GM23248 (cell line): ENCODE measurements around the gene RELT. TPM values are rescaled to one million over a fixed set of nuclear protein-coding genes. Genes with fewer than 3 reads are reported as not detected.

ENCODE experiments used
- DNase-seq: peaks from one replicate; pipeline ENCODE4 v3.0.0-alpha.2; 2015
- H2AFZ ChIP-seq: fragments of 200-600 bp; sonication (generic); 2 replicates; pipeline ENCODE4 v1.6.1; 2016; ENCODE audit warnings: antibody characterized with exemption
- H3F3A ChIP-seq: fragments of 200-600 bp; sonication (generic); 2 replicates; pipeline ENCODE4 v1.6.1; 2016; ENCODE audit warnings: mild to moderate bottlenecking, antibody characterized with exemption, mixed run types; ENCODE audit not compliant: insufficient read depth
- H3K27ac ChIP-seq: fragments of 200-600 bp; sonication (generic); 2 replicates; pipeline ENCODE4 v1.5.1; 2016; ENCODE audit warnings: mild to moderate bottlenecking
- H3K27me3 ChIP-seq: fragments of 200-600 bp; sonication (generic); replicated peaks from 2 replicates; pipeline ENCODE4 v1.6.1; 2016; ENCODE audit warnings: mild to moderate bottlenecking; ENCODE audit not compliant: insufficient read depth
- H3K36me3 ChIP-seq: fragments of 200-600 bp; sonication (generic); 2 replicates; pipeline ENCODE4 v1.6.1; 2016; ENCODE audit warnings: low read depth, mild to moderate bottlenecking
- H3K4me1 ChIP-seq: fragments of 200-600 bp; sonication (generic); 2 replicates; pipeline ENCODE4 v1.6.1; 2016; ENCODE audit warnings: mild to moderate bottlenecking; ENCODE audit not compliant: insufficient read depth
- H3K4me2 ChIP-seq: fragments of 200-600 bp; sonication (generic); one replicate; pipeline ENCODE4 v1.6.1; 2016; ENCODE audit warnings: mild to moderate bottlenecking; ENCODE audit not compliant: unreplicated experiment
- H3K4me3 ChIP-seq: fragments of 200-600 bp; sonication (generic); 2 replicates; pipeline ENCODE4 v1.5.1; 2016; ENCODE audit warnings: mild to moderate bottlenecking
- H3K79me2 ChIP-seq: fragments of 200-600 bp; sonication (generic); 2 replicates; pipeline ENCODE4 v1.6.1; 2016; ENCODE audit warnings: mild to moderate bottlenecking; ENCODE audit not compliant: insufficient read depth
- H3K9ac ChIP-seq: fragments of 200-600 bp; sonication (generic); 2 replicates; pipeline ENCODE4 v1.6.1; 2016; ENCODE audit warnings: mild to moderate bottlenecking
- H3K9me2 ChIP-seq: fragments of 200-600 bp; sonication (generic); 2 replicates; pipeline ENCODE4 v1.6.1; 2016; ENCODE audit warnings: mixed run types, mild to moderate bottlenecking, moderate library complexity; ENCODE audit not compliant: insufficient read depth
- H3K9me3 ChIP-seq: fragments of 200-600 bp; sonication (generic); one replicate; pipeline ENCODE4 v1.6.1; 2017; ENCODE audit warnings: low read depth
- H4K20me1 ChIP-seq: fragments of 200-600 bp; sonication (generic); 2 replicates; pipeline ENCODE4 v1.6.0; 2016; ENCODE audit not compliant: insufficient read depth
- EZH2 ChIP-seq: fragments of 200-600 bp; sonication (generic); IDR thresholded peaks from 2 replicates; pipeline ENCODE4 v1.6.1; 2018; ENCODE audit warnings: antibody characterized with exemption, mild to moderate bottlenecking; ENCODE audit not compliant: insufficient read depth, poor library complexity, severe bottlenecking
- EZH2phosphoT487 ChIP-seq: fragments of 200-600 bp; sonication (generic); IDR thresholded peaks from 2 replicates; pipeline ENCODE4 v1.6.1; 2018; ENCODE audit warnings: antibody characterized with exemption, moderate library complexity, mild to moderate bottlenecking, low read depth; ENCODE audit not compliant: insufficient read depth
- WGBS, 2 experiments: methylation state at CpG; one replicate each; pipeline ENCODE4 v1.1.6; 2015 to 2017; ENCODE audit warnings: low lambda C conversion rate in 2 of 2, low coverage in 1 of 2; ENCODE audit errors: missing lambda C conversion rate in 2 of 2; 5-methylcytosine and 5-hydroxymethylcytosine counted together
- in situ Hi-C: fragments of 300-500 bp; cut with MboI; formaldehyde crosslinking; loops from 2 replicates; pipeline ENCODE4 v1.15.0; 2020
- polyA plus RNA-seq: library from polyadenylated mRNA; unstranded; fragments of >200 nt; fragmentation: Nextera tagmentation; extraction: Ambion mirVana; gene quantifications from 2 replicates; pipeline ENCODE4 v1.2.1, GENCODE V29; 2016
- total RNA-seq: library from RNA; depleted of rRNA; stranded (reverse); fragments of >200 nt; shearing (Covaris generic); gene quantifications from 2 replicates; pipeline ENCODE4 v1.2.3, GENCODE V29; 2014

The RELT gene
- total and polyA plus RNA-seq, 2 experiments from 2014 or later = 2.9 to 8.2 TPM

DNA sequence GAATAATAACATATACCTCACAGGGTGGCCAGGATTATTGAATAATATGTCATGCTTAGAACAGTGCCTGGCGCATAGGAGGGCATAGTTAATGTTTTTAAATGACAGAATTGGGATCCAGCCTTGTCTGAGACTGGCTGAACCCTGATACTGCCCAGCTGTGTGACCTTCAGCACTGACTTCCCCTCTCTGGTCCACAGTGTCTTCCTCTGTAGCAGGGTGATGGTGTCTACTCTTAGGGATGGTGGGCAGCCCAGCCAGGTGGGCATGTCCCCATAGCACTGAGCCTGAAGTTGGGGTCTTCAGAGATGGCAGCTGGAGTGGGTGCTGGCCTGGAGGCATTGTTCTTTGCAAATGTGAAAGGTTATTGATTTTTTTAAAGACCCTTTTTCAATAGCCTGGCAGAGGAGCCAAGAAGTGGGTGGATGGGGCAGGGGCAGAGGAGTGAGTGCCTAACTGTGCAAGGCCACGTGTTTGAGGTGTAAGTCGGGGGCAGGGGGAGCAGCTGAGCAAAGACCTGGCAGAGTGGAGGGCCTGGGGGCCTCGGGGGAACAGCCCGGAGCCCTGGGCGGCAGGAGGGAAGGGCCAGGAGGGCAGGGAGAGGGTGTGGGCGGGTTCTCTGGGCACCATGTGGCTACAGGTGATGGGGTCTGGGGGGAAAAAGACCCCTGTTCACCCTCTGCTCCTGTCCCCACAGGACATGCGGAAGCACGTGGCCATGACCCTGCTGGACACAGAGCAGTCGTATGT, 29.8 kb upstream of the RELT start:
- no peak overlapping the region for H3K9ac ChIP-seq
- TF ChIP-seq EZH2 (no peak), EZH2phosphoT487 (no peak)
- H3K27ac ChIP-seq = no peak overlapping the region
- no peaks in the 10 kb centered on the region; the same call in 1 of the 2 replicates for H3K36me3 ChIP-seq
- in situ Hi-C loops = no loop called here
- H3K4me1 ChIP-seq = no peaks in the 10 kb centered on the region
- peaks cover 9% of the 10 kb centered on the region for H4K20me1 ChIP-seq
- H3K9me3 ChIP-seq = no peaks in the 10 kb centered on the region
- no peaks in the 10 kb centered on the region for H3K27me3 ChIP-seq
- no peaks in the 10 kb centered on the region for H3K9me2 ChIP-seq
- no peak overlapping the region for H2AFZ ChIP-seq
- H3K79me2 ChIP-seq = peaks cover 74% of the 10 kb centered on the region
- peaks cover 4% of the 10 kb centered on the region; the same call in 1 of the 2 replicates for H3F3A ChIP-seq
- 95 to 100% methylated on average over 5 to 9 of the region's 10 CpGs for WGBS, 2 experiments
- H3K4me3 ChIP-seq = no peak overlapping the region
- no peak for DNase-seq
- no peak overlapping the region for H3K4me2 ChIP-seq

GRCh38 chr11:73347067-73347466, 29.1 kb upstream of the RELT start:
- H3K4me3 ChIP-seq = no peak overlapping the region
- no peaks in the 10 kb centered on the region; the same call in 1 of the 2 replicates for H3K36me3 ChIP-seq
- H3F3A ChIP-seq = peaks cover 4% of the 10 kb centered on the region; the same call in 1 of the 2 replicates
- peaks cover 74% of the 10 kb centered on the region for H3K79me2 ChIP-seq
- no peak overlapping the region for H3K27ac ChIP-seq
- 92 to 93% methylated on average over 12 of the region's 12 CpGs for WGBS, 2 experiments
- no peak overlapping the region for H3K4me2 ChIP-seq
- H3K9me3 ChIP-seq = no peaks in the 10 kb centered on the region
- no peak for DNase-seq
- no peaks in the 10 kb centered on the region for H3K9me2 ChIP-seq
- no peak overlapping the region for H2AFZ ChIP-seq
- in situ Hi-C loops = no loop called here
- H3K4me1 ChIP-seq = no peaks in the 10 kb centered on the region
- TF ChIP-seq EZH2 (no peak), EZH2phosphoT487 (no peak)
- no peaks in the 10 kb centered on the region for H3K27me3 ChIP-seq
- H3K9ac ChIP-seq = no peak overlapping the region
- H4K20me1 ChIP-seq = peaks cover 9% of the 10 kb centered on the region

- no peak overlapping the region for H3K4me3 ChIP-seq
- in situ Hi-C loops = no loop called here
- no peaks in the 10 kb centered on the region for H3K4me1 ChIP-seq
- no peaks in the 10 kb centered on the region for H3K9me2 ChIP-seq
- H4K20me1 ChIP-seq = peaks cover 9% of the 10 kb centered on the region; the same call in 1 of the 2 replicates
- WGBS, 2 experiments = 81 to 84% methylated on average over 5 of the region's 5 CpGs
- no peak overlapping the region for H2AFZ ChIP-seq
- no peak overlapping the region for H3K4me2 ChIP-seq
- H3K9me3 ChIP-seq = no peaks in the 10 kb centered on the region
- no peak for TF ChIP-seq EZH2phosphoT487
- no peak for TF ChIP-seq EZH2
- no peak overlapping the region for H3K27ac ChIP-seq
- peaks cover 75% of the 10 kb centered on the region for H3K79me2 ChIP-seq
- no peak overlapping the region for H3K9ac ChIP-seq
- peaks cover 4% of the 10 kb centered on the region; the same call in 1 of the 2 replicates for H3F3A ChIP-seq
- DNase-seq = no peak
- no peaks in the 10 kb centered on the region for H3K27me3 ChIP-seq
- peaks cover 8% of the 10 kb centered on the region; the same call in 1 of the 2 replicates for H3K36me3 ChIP-seq
Measured at GRCh38 chr11:73348838-73349237, 27.4 kb upstream of the RELT start.

GRCh38 chr11:73349633-73350032, 26.6 kb upstream of the RELT start:
- DNase-seq = no peak
- in situ Hi-C loops = no loop called here
- TF ChIP-seq EZH2phosphoT487 (no peak), EZH2 (no peak)
- Histone ChIP-seq H3K36me3 (peaks cover 11% of the 10 kb centered on the region; the same call in 1 of the 2 replicates), H4K20me1 (peaks cover 9% of the 10 kb centered on the region; the same call in 1 of the 2 replicates), H3K9ac (no peak overlapping the region), H2AFZ (no peak overlapping the region), H3K27ac (no peak overlapping the region), H3K27me3 (no peaks in the 10 kb centered on the region), H3K9me2 (no peaks in the 10 kb centered on the region), H3K4me3 (no peak overlapping the region), H3K4me1 (no peaks in the 10 kb centered on the region), H3K79me2 (peaks cover 70% of the 10 kb centered on the region), H3F3A (peaks cover 4% of the 10 kb centered on the region; the same call in 1 of the 2 replicates), H3K9me3 (no peaks in the 10 kb centered on the region), H3K4me2 (no peak overlapping the region)
- WGBS, 2 experiments = 57 to 65% methylated on average over 6 of the region's 6 CpGs
